ENCODE data around the gene DPCD.

DPCD gene

GRCh38 chr10:101567165-101568006 lies 20.7 kb upstream of the DPCD start:
- no peak for DNase-seq (ENCODE audit: low spot score)

- no peak for DNase-seq (ENCODE audit: low spot score)
Measured at GRCh38 chr10:101568054-101568745, 19.9 kb upstream of the DPCD start.

DNA sequence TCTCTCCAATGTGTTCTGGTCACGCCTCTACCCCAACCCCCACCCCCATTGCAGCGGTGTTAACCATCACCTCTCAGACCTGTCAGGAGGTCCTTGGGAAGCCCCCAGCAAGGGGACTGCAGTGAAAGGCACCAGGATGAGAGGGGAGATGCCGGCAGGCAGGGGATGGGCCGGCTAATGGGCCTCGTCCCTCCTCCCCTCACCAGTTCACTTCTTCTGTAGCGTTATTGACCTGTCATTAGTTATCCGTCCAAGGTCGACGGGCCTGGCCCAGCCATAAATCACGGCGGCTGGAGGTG lies 18.8 kb upstream of the DPCD start:
- no peak for DNase-seq (ENCODE audit: low spot score)

DNA sequence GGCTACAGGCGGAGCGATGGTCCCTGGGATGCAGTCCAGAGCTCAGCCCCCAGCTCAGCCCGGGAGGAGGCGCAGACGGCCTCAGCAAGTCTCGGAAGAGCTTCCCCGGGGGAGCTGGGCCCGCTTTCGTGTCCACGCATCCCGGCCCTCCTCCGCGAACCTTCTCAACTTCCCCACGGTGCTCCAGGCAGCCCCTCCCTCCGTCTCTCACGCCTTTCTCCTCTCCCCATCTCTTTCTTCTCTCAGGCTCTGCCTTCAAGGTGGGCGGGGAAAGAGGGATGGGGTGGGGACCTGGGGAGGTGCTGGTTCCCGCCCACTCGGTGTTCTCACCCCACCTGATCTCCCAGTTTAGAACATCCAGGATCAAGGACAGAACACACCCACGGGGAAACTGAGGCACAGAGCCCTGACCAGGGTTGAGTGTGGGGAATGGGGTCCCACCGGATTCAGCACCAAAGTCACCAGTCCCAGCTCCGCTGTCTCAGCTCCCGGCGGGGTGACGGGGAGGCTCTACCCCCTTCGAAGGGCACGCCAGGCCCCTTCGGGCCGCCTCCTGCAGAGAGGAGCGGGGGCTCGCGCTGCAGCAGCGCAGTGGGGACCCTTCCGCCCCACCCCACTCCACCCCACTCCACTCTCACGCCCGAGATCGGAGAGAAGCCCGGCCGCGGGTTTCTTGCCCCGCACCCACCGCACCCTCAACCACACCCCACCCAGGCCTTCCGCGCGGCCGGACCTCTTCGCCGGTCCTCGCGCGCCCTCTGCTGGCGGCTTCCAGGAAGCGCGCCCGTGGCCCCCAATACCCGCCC lies 18.3 kb upstream of the DPCD start:
- peak; percentile 50 for DNase-seq (ENCODE audit: low spot score)

DNA sequence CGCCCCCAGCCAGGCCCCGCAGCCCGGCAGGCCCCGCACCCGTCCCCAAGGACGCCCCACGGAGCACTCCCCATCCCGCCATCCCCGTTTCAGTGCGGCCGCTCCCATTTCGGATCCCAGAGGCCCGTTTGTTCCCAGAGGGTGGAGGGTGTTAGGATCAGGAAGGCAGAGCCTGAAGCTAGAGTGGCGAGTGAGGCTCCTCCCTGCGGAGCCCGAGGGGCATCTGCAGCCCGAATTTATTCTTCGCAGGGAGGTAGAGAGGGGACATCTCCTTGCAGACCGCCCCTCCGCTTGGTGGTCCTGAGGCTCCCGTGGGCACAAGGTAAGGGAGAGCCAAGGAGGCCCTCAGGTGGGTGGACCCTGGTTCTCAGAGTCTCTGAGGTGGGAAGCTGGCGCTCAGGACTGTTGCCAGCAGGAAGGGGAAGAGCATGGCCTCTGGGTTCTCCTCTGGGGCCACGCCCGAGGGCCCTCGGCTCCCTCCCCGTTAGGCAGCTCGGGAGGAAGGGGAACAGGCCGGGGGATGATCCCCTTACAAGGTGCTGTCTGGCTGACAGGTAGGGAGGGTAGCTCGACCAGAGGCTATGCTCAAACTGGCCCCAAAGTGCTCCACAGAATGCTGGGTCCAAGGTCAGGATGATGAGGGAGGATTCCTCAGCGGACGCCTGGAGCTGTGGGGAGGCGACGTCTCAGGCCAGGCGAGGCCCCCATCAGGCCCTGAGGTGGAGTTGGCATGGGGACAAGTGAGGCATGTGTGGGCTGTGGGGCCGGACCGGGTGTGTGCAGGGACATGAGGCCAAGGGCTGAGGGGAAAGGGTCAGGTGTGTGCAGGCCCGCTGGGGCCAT lies 17.5 kb upstream of the DPCD start:
- no peak for DNase-seq (ENCODE audit: low spot score)

- DNase-seq (ENCODE audit: low spot score) = no peak
Measured at GRCh38 chr10:101571271-101571925, 16.7 kb upstream of the DPCD start.

DNA sequence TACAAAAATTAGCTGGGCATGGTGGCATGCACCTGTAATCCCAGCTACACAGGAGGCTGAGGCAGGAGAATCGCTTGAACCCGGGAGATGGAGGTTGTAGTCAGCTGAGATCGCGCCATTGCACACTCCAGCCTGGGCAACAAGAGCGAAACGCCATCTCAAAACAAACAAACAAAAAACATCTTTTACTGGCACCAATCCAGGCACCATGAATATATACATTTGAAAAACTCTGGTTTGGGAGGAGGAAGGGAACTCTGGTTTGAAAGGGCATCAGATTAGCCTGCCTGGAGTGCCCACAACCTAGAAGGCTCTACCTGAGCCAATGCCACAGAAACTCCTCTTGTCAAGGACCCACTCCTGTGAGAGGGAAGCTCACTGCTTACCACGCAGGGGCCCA lies 16.0 kb upstream of the DPCD start:
- no peak for DNase-seq (ENCODE audit: low spot score)

- DNase-seq (ENCODE audit: low spot score) = no peak
Measured at GRCh38 chr10:101572785-101573184, 15.3 kb upstream of the DPCD start.

DNA sequence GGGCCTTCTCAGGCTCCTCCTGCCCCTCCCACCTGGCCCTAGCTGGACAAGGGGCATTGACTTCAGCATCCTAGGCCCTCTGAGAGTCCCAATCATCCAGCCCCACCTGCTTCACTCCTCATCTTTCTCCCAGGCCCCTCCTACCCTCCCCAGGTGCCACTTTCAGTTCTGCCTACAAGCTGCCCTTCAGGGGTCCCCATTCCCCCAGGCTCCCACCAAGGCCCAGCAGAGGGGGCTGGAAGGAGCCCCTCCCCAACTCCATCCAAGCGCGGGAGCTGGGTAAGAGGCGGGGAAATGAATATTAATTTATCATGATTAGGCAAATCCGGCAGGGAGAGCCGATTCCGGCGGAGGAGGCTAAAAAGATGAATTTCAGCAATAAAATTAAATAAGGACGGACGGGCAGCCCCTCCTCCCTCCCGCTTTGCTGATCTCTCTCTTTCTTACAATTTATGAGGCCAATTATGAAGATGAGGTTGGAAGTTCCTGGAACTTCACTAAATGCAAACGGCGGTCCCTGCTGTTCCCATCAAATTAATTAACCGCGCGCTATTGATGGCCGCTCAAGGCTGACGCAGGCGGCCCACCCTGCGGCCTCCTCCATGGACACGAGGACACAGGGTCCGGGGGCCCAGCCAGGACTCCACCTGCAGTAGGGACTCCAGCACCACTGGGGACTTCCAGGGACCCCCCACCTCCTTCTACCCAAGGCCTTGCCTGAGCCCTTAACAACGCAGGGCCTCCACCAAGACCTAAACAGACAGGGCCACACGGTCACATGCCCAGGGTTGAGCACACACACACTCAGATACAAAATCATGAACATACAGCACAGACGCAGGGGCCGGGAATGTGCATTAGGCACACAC lies 14.0 kb upstream of the DPCD start:
- no peak for DNase-seq (ENCODE audit: low spot score)

GRCh38 chr10:101575091-101575490 lies 13.0 kb upstream of the DPCD start:
- DNase-seq (ENCODE audit: low spot score) = no peak

DNA sequence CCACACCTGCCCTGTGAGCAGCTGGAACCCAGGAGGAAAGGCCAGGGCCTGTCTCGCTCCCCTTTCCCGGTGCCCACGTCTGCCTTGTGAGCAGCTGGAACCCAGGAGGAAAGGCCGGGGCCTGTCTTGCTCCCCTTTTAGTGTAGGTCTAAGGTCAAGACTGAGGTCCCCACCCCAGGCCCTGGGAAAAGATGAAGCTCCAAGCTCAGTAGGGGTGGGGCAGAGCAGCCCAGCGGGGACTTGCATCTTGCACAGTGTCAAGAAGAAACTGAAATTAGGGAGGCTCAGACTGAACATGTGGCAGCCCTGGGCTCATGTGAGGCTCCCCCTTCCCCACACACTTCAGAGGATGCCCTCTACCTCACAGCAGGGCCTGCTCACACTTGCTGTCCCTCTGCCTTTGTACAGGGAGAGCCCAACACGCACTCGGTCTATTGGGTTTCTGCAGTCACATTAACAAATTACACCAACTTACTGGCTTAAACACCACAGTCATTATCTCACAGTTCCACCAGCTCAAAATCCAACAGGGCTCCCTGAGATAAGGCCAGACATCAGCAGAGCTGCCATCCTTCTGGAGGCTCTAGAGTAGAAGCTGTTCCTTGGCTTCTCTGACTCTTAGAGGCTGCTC lies 12.4 kb upstream of the DPCD start:
- no peak for DNase-seq (ENCODE audit: low spot score)

DNA sequence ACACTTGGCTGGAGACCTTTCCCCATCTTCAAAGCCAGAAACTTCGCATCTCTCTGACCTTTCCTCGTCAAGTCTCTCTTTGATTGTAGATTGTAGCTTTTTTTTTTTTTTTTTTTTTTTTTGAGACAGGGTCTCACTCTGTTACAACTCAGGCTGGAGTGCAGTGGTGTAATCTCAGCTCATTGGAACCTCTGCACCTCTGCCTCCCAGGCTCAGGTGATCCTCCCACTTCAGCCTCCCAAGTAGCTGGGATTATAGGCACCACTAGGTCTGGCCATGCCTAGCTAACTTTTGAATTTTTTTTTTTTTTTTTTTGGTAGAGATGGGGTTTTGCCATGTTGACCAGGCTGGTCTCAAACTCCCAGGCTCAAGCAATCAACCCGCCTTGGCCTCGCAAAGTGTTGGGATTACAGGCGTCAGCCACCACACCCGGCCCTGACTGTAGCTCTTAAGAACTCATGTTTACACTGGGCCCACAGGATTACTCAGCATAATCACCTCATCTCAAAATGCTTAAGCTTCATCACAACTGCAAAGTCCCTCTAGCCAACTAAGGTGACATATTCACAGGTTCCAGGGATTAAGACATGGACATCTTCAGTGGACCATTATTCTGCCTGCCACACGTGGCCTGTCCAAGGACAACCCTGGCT lies 11.8 kb upstream of the DPCD start:
- no peak for DNase-seq (ENCODE audit: low spot score)

GRCh38 chr10:101577121-101577871 lies 10.8 kb upstream of the DPCD start:
- no peak for DNase-seq (ENCODE audit: low spot score)

DNA sequence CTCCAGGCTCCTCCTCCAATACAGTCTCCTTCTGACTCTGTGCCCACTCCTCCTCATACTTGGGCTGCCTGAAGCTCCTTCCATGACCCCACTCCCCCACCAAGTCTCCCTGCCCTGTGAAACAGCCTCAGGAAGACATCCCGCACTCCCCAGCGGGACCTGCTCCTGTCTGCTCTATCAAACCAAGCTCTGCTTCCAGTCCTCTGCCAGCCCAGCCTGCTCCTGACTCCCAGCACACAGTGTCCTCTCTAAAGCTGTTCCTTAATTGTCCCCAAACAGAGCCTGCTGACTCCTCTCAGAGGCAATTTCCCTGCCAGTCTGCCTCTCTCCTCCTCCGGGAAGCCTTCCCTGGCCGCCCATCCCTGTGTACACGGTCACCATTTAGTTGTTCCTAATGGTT lies 9.9 kb upstream of the DPCD start:
- no peak for DNase-seq (ENCODE audit: low spot score)

DNA sequence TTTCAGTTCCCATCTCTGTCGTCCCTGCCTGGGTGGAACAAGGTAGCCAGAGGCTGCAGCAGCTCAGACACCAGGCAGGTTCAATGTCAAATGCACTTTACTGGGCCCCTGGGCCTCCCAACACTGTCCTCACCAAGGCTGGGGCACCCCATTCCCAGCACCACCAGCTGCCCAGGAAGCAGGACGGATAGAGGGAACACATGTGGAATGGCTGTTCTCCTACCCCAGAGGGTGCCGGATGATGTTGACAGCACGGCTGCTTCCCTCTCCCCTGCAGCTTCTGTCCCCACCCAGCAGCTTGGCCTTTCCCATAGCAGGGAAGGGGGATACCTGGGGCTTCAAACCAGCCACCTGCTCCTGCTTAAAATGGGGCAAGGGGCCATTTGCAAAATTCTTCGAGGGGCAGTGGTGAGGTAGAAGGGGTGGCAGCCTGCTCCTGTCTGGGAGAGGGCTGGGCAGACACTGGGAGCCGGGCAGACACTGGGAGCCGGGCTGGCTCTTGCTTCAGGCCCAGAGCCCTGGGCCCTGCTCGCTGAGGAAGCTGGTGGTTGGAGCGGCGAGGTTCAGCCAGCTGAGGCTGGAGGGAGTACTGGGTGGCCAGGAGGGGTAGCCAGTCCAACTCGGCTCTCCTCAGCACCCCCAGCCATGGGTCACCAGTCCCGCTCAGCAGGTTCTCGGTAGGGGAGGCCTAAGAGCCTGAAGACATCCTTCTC lies 9.2 kb upstream of the DPCD start:
- no peak for DNase-seq (ENCODE audit: low spot score)

- no peak for DNase-seq (ENCODE audit: low spot score)
Measured at GRCh38 chr10:101579516-101579870, 8.6 kb upstream of the DPCD start.

DNA sequence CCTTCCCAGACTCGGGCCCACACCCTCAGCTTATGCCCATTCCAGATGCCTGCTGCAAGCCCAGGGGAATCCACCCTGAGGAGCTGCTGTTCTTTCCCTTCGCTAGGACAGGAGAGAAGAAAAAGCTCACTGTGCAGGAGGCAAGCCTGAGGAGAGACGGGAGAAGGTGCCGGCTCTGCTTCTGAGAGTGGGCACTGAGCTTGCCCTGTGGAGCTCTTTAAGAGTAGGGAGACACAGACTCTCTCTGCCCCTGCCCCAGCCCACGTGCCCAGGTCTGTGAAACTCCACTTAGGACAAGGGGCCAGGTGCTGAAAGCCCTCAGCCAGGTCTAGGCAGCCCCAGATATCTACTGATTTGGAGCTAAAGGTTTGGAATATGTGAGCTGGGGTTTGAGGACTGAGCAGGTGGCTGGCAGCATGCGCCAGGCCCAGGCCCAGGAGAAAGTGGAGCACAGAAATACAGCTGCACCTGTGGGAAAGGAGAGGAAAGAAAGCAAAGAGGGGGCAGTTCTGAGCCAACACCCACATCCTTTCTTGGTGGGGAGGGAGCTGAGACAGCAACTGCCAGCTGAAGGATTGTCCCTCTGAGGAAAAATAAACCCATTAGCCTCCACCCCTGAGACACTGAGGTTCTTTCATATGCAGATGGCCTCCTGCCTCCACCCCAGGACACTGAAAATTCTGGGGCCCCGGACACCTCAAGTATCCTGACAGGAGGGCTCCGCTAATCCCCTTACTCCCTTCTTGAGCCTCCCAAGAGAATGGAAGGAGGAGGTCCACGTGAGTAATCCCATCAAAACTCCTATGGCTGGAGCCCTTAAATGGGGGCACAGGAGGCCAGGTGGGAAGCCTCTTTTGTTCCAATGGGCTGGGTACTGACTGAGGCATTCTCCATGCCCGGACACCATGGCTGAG lies 7.4 kb upstream of the DPCD start:
- DNase-seq (ENCODE audit: low spot score) = no peak

Data from SW480 (cell line).